HuH-7 (cell line): ENCODE results near the gene RTN4IP1.

Source experiments
- DNase-seq: peaks from one replicate; pipeline ENCODE4 v3.0.0; 2011; ENCODE audit warnings: low spot score

Gene RTN4IP1

DNA sequence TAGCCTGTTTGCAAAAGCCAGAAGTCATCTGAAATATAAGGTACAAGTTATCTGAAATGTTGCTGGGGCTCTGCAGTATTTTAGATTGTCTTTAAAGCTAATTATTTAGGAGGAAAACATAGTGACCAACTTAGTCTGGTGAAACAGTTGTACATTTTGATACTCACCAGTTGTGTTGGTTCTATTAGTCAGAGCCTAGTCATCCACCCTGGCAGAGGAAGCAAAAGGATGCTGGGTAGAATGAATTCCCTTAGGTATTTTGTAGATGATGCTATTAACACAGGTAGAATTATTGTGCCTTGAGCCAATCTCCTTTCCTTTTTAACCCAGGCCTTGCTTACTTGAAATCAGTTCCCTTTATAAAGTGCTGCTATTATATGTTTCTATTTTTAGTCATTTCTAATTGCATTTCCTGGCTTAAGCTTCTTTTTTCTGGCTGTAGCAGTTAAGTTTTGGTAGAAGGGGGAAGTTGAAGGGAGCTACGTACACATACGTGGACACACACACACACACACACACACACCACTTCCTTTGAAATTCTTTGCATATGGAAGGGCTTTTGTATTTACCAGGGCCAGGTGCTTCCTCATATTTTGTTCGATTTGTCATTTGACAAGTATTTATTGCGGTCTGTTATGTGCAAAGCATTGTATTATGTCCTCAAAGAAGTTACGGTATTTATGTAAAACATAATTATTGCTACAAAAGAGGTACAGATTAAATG lies 82.4 kb downstream of the RTN4IP1 start:
- no peak for DNase-seq

DNA sequence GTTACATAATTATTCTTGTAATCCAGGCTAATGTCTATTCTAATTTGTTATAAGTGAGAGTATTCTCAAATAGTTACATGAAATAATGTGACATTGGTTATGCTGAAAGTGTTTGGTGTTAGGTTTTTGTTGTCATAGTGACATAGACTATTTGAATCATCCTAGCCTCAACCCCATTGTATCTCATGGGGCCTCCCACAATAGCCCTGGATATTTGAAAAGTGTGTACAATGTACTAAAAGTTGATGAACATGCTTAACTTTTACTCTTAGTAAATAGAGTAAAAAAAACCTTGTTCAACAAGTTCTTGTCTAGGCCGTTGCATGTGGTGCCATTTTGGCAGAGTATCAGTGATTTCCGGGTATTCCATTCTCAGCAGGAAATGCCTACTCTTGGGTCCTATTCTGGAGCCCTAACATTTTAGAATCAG lies 83.0 kb downstream of the RTN4IP1 start:
- no peak for DNase-seq

DNA sequence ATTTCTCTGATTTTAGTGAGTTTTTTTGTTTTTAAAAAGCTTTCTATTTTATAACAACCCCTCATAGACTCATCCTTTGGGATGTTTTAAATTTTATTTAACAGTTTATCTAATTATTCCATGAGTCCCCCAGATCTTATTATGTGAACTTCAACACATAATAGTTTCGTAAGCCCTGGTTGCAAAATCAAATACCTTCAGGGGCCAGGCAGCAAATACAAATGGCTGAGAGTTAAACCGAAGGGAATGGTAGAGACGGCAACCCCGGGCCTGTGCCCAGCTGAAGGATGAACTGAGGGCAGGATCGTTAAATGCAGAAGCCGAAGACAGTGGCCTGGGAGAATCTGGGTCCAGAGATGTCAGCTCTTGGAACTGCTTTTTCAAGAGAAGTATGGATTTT lies 88.4 kb downstream of the RTN4IP1 start:
- peak; percentile 26 for DNase-seq

- DNase-seq: no peak
Measured at GRCh38 chr6:106540432-106540831, 88.9 kb downstream of the RTN4IP1 start.

DNA sequence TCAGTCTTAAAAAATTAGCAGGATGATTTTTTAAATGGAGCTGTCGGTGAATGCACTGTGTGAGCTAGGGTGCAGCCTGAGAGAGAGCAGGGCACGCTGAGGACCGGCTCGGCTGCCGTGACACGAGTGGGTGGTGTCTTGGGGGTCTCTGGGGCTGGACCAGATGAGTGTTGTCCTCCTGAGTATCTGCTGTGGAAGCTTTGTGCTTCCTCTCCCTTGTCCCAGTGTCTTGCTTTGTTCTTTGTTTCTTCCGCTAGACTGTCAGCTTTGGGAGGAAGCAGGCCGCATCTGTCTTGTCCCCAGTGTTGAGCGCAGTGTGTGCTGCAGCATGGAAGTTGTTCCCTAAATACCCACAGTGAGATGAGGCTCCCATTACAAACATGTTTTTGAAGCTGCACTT lies 89.4 kb downstream of the RTN4IP1 start:
- DNase-seq: no peak

DNA sequence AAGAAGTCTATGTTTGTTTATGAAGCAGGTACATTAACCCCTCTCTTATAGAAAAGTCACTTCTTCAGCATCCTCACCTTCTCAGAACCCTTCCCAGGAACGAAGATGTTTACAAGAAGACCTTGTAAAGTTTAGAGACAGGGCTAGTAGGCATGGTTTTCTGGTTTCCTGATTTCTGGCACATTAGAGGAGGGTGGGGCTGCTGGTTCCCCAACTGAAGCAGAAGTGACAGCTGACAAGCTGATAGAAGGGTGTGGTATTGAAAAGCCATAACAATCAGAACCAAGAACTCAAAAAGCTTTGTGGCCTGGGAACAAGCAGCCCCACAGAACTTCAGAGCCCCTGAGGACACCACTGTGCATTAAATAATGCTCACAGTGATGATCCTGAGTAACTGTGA lies 91.2 kb downstream of the RTN4IP1 start:
- DNase-seq: no peak

DNA sequence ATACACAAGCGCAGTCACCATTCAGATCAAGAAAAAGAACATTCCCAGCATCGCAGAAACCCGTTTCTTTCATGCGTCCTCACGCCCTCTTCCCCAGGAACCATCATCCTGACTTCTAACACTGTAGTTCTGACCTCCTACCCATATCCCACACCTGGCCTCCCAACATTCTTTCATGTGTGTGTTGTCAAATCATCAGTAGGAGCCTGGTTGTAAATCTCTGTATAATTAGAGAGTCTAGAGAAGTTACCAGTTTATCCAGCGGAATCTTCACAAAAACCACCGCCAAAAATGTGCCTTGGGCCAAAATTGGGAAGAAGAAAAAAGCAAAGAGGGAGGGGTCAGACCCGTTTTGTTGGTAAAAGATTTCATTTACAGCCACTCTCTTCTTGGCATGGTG lies 91.6 kb downstream of the RTN4IP1 start:
- DNase-seq: no peak

- no peak for DNase-seq
Measured at GRCh38 chr6:106536851-106537250, 92.4 kb downstream of the RTN4IP1 start.

DNA sequence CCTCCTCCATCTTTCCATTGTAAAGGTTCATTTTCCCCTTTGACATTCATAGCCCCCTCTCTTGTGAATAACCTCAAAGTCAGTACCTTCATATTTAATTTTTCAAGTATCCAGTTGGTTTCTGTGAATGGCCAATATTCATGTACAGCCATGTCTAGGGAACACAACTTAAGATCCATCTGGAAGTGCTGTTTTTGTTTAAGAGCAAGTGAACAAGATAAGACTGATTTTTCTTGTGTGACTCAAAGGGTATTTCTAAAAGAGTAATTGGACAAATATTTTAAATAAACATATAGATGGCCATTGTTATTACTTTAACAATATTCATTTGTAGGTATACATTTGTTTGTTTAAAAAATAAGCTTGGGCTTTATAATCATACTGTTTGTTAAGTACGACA lies 92.9 kb downstream of the RTN4IP1 start:
- no peak for DNase-seq

DNA sequence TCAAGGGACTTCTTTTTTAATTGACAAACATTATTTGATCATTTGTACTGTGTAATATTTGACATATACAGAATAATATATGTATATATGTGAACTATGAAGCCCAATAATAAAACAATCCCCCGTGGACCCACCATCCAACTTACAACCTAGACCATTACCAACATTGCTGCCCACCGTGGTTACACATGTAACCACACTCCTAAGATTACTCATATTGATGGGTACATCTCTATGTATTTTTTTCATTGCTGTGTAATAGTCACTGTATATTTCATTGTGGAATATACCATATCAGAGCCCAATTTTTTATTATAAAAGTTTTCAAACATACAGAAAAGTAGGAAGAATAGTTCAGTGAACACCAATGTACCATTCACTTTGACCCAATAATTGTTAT lies 94.3 kb downstream of the RTN4IP1 start:
- no peak for DNase-seq

DNA sequence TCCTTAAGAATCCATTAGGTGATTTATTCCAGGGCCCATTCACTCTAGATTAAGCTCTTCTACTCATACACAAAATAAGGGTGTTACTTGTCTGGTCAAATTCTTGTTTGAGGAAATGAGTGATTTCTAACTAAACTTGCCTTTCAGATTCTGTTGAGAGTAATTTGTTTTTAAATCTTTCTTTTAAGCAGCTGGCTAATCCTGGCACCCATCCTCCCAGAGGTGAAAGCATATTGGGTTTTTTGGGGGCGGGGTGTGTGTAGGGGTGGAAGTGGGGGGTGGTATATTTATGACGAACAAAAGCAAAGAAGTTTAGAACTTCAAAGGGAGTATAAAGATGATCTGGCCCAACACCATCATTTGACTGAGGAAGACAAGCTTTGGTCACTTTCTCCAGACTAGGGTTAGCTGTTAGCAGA lies 94.7 kb downstream of the RTN4IP1 start:
- DNase-seq: no peak

DNA sequence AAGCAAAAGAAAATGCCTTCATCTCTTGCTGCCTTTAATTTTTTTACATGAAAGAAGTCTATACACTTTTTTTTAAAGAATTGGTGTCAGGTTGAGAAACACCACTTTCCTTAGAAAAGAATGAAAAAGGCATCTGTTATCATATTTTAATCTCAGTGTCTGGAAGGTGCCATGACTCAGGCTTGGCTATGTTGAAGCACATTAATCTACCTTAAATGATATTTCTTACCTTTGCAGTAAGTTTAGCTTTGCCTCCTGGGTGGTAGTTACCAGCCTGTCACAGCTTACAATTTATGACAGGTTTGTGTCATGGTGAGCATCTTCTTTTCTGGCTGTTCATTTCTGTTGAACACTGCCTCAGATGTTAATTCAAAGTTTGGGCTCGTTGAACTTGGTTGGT lies 95.3 kb downstream of the RTN4IP1 start:
- DNase-seq: no peak

DNA sequence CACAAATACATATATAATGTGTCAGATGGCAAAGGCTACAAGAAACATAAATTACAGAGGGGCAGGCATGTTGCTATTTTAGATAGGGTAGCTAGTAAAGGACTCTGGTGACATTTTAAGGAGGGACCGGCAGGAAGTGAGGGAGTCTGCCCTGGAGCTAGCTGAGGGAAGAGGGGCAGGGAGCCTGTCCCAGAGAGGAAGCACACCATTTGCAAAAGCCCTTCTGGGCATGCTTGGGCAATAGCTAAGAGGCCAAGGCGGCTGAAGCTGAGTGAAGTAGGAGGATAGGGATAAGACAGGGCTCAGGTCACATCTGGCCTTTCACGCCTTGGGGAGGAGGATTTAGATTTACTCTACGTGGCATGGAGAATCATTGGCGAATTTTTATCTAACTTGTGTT lies 96.2 kb downstream of the RTN4IP1 start:
- no peak for DNase-seq

GRCh38 chr6:106530502-106530901 lies 98.8 kb downstream of the RTN4IP1 start:
- DNase-seq: no peak

GRCh38 chr6:106530026-106530425 lies 99.3 kb downstream of the RTN4IP1 start:
- no peak for DNase-seq

GRCh38 chr6:106529438-106529837 lies 99.9 kb downstream of the RTN4IP1 start:
- DNase-seq: no peak

- DNase-seq: no peak
Measured at GRCh38 chr6:106528521-106528920, 100.8 kb downstream of the RTN4IP1 start.

- DNase-seq: no peak
Measured at GRCh38 chr6:106527979-106528378, 101.3 kb downstream of the RTN4IP1 start.

GRCh38 chr6:106527117-106527516 lies 102.2 kb downstream of the RTN4IP1 start:
- DNase-seq: no peak

GRCh38 chr6:106525882-106526275 lies 103.4 kb downstream of the RTN4IP1 start:
- DNase-seq: no peak

GRCh38 chr6:106525107-106525881 lies 104.0 kb downstream of the RTN4IP1 start:
- no peak for DNase-seq

DNA sequence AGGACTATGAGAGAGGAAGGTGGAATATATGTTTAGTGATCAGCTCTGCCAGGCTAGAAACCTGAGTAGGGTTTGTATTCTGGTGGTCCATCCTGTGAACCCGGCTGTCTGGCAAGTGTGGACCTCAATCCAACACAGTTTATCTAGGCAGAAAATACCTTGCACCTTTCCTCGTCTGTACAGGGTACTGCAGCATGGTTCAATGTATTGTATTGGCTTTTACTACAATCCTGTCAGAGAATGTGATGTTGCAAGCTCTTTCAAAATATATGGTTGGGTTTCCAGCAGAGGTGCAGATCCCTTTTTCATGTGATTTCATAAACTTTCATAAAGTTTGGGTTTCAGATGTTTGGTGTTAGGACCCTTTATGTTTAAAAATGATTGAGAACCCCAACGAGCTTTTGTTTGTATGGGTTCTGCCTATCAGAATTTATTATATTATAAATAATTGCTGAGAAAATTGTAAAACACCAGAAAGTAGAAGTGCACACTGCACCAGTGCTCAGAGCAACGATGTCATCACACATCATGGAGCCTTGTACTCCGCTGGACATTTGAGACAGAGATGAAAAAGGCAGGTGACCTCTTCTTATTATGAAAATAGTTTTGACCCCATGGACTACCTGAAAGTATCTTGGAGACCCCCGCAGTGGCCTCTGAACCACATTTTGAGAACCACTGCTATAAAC lies 106.6 kb downstream of the RTN4IP1 start:
- DNase-seq: no peak
